Measurements from ENCODE around the gene ZPLD1.

- TF ChIP-seq POLR2A (IDR thresholded peaks at IDR 0.05; ENCODE audit: low read depth, low read length) (no peak), TAF1 (IDR thresholded peaks at IDR 0.05; ENCODE audit: low read depth, low read length) (no peak), POLR2AphosphoS5 (IDR thresholded peaks at IDR 0.05; ENCODE audit: low read depth, low read length) (no peak)
These were observed 43.3 kb upstream of the ZPLD1 start for GRCh38 chr3:102391491-102391890.
